Pancreas (tissue), 10 donors: Measurements from ENCODE around the gene NUDT8. TPM values are rescaled to one million over a fixed set of nuclear protein-coding genes. Genes with fewer than 3 reads are reported as not detected.

Experiments used
- ATAC-seq, 4 donors: fragments of 200-7000 bp; cut with Tn5 transposase; one replicate each; pipeline versions ENCODE4 v1.8.0 to v1.9.1; 2020; ENCODE audit warnings: mild to moderate bottlenecking in 4 of 4, moderate library complexity in 4 of 4
- DNase-seq, 6 donors: peaks; one replicate each; pipeline ENCODE4 v3.0.0-alpha.2; 2020
- FAIRE-seq: peaks from 2 replicates; lab custom pipeline; 2012; peaks lifted over from hg19 to GRCh38; lab: Jason Lieb, UNC
- H3K27ac ChIP-seq, 4 donors: fragments of 200-600 bp; sonication (generic); 1 replicate in 3 of 4; 2 replicates in 1 of 4; pipeline versions ENCODE4 v1.5.0 to v1.8.0; 2020
- H3K27me3 ChIP-seq, 4 donors: fragments of 200-600 bp; one replicate each; pipeline ENCODE4 v1.8.0; 2021
- H3K36me3 ChIP-seq, 3 donors: fragments of 200-600 bp; sonication (generic) in 1 of 3; one replicate each; pipeline versions ENCODE4 v1.5.0 to v1.8.0; 2020 to 2021
- H3K4me1 ChIP-seq, 3 donors: fragments of 200-600 bp; one replicate each; pipeline ENCODE4 v1.8.0; 2021
- H3K4me3 ChIP-seq, 4 donors: fragments of 200-600 bp; sonication (generic) in 2 of 4; one replicate each; pipeline versions ENCODE4 v1.5.0 to v1.8.0; 2020 to 2021
- H3K9me3 ChIP-seq, 4 donors: fragments of 200-600 bp; one replicate each; pipeline ENCODE4 v1.8.0; 2021
- CTCF ChIP-seq, 4 donors: fragments of 200-600 bp; sonication (generic) in 3 of 4; IDR thresholded peaks; one replicate each; pipeline versions ENCODE4 v1.5.0 to v1.8.0; 2021; ENCODE audit warnings: antibody characterized with exemption in 4 of 4
- WGBS, 2 donors: extraction: QIAGEN DNeasy Blood & Tissue Kit; methylation state at CpG; one replicate each; pipeline ENCODE4 v1.1.7; 2013; 5-methylcytosine and 5-hydroxymethylcytosine counted together
- intact Hi-C, 3 donors: fragments of 100-400 bp; cut with DNase I; formaldehyde crosslinking; loops; one replicate each; pipeline versions ENCODE4 v1.11.1 to v1.14.2; 2022
- polyA plus RNA-seq, 2 donors: library from polyadenylated mRNA; stranded (reverse); fragments of 200-250 nt; gene quantifications; one replicate each; pipeline ENCODE4 v1.2.3, GENCODE V29; 2013
- total RNA-seq, 6 donors: library from RNA; stranded (reverse); fragmentation: NEBNext Ultra II Directional in 4 of 6; extraction: Animal tissue kit (Norgen Biotek cat#: 25700) in 4 of 6; gene quantifications; one replicate each; pipeline versions ENCODE4 v1.2.1 to v1.2.4, GENCODE V29; 2021 to 2023
- donor health status: healthy with polysubstance abuse.
- donor health status: DM: no; HTN: no; CAD: no; lungs with moderate emphysema.
- donor health status: DM: no; HTN: no; CAD: no.
- donor health status: control.
- donor health status: control.
- donor health status: Bipolar disorder and iron deficiency.
- donor health status: DM: yes; HTN: yes; CAD: no.
- donor health status: DM: no; HTN: no; CAD: no.
- donor health status: DM: no; HTN: no; CAD: no.
- donor health status: DM: yes; HTN: yes; CAD: no.

NUDT8 gene
- total and polyA plus RNA-seq, 8 donors, result 4.3 to 11.0 (median 6.3) TPM

GRCh38 chr11:67633758-67634365, 4.1 kb upstream of the NUDT8 start:
- TF ChIP-seq CTCF (IDR thresholded peaks at IDR 0.05), result no peak
- FAIRE-seq (no peak), ATAC-seq (no peak), DNase-seq (peak in 3 of 6 donors; percentile 49 to 72 (median 56))
- Histone ChIP-seq H3K27me3 (no peaks in the 10 kb centered on the region), H3K36me3 (no peaks in the 10 kb centered on the region), H3K9me3 (no peaks in the 10 kb centered on the region), H3K4me3 (no peak overlapping the region), H3K4me1 (peaks cover 11 to 23% (median 23%) of the 10 kb centered on the region in 3 donors), H3K27ac (no peak overlapping the region)
- intact Hi-C loops, result no loop called here
- WGBS, 2 donors, result 82 to 86% methylated on average over 22 of the region's 22 CpGs

- H3K4me3 ChIP-seq, result no peak overlapping the region
- intact Hi-C loops, result no loop called here
- no peak for ATAC-seq
- TF ChIP-seq CTCF (IDR thresholded peaks at IDR 0.05), result no peak
- H3K36me3 ChIP-seq, result no peaks in the 10 kb centered on the region
- FAIRE-seq, result no peak
- WGBS, 2 donors, result 90 to 92% methylated on average over 30 of the region's 30 CpGs
- no peaks in the 10 kb centered on the region for H3K27me3 ChIP-seq
- H3K4me1 ChIP-seq, result peaks cover 11 to 23% (median 23%) of the 10 kb centered on the region in 3 donors
- H3K27ac ChIP-seq, result peak overlapping the region in 3 of 4 donors; percentile 8 to 50 (median 30)
- no peaks in the 10 kb centered on the region for H3K9me3 ChIP-seq
- peak in 4 of 6 donors; percentile 11 to 76 (median 38) for DNase-seq
Observed at GRCh38 chr11:67632982-67633755, 3.4 kb upstream of the NUDT8 start.

- peak; percentile 29 to 54 (median 43) for ATAC-seq
- Histone ChIP-seq H3K4me3 (no peak overlapping the region), H3K27ac (peak overlapping the region in 3 of 4 donors; percentile 8 to 50 (median 30)), H3K36me3 (no peaks in the 10 kb centered on the region), H3K9me3 (no peaks in the 10 kb centered on the region), H3K4me1 (peaks cover 11 to 23% (median 23%) of the 10 kb centered on the region in 3 donors), H3K27me3 (no peaks in the 10 kb centered on the region)
- DNase-seq, result peak; percentile 87 to 98 (median 90)
- intact Hi-C loops, result no loop called here
- TF ChIP-seq CTCF (IDR thresholded peaks at IDR 0.05), result no peak
- FAIRE-seq, result no peak
- 33 to 34% methylated on average over 12 of the region's 12 CpGs for WGBS, 2 donors
Observed at GRCh38 chr11:67632175-67632981, 2.6 kb upstream of the NUDT8 start.

GRCh38 chr11:67631853-67632174, 2.1 kb upstream of the NUDT8 start:
- Histone ChIP-seq H3K27ac (peak overlapping the region in 2 of 4 donors; percentile 30 to 50), H3K9me3 (no peaks in the 10 kb centered on the region), H3K36me3 (no peaks in the 10 kb centered on the region), H3K27me3 (no peaks in the 10 kb centered on the region), H3K4me3 (no peak overlapping the region), H3K4me1 (peaks cover 11 to 23% (median 23%) of the 10 kb centered on the region in 3 donors)
- DNase-seq, result no peak
- FAIRE-seq, result no peak
- WGBS, 2 donors, result 88 to 95% methylated on average over 2 of the region's 2 CpGs
- ATAC-seq, result no peak
- intact Hi-C loops, result no loop called here
- no peak for TF ChIP-seq CTCF (IDR thresholded peaks at IDR 0.05)
